HCT116 (cell line): ENCODE data around the gene ANGPTL5. TPM values are rescaled to one million over a fixed set of nuclear protein-coding genes. Genes with fewer than 3 reads are reported as not detected.

Source experiments
- ATAC-seq: fragments of 200-7000 bp; cut with Tn5 transposase; 2 replicates; pipeline ENCODE4 v1.9.1; 2020; ENCODE audit warnings: mild to moderate bottlenecking, moderate library complexity
- BruUV-seq: library from RNA; stranded (reverse); fragments of 400-500 nt; replicated peaks from 2 replicates; lab custom pipeline; 2021; lab: Mats Ljungman, UMichigan
- CTCF ChIA-PET: fragments of 300-600 bp; sonication (Branson Sonifier 250); formaldehyde crosslinking; loops from one replicate; lab custom pipeline; 2021; ENCODE audit warnings: antibody characterized with exemption; lab: Charles Lee
- POLR2A ChIA-PET: fragments of 300-600, 350-600 bp; sonication (Branson Sonifier 250); formaldehyde crosslinking; loops from one replicate; lab custom pipeline; 2021; ENCODE audit warnings: antibody characterized with exemption; lab: Charles Lee
- RAD21 ChIA-PET, 2 experiments: fragments of 300-600 bp; sonication (Branson Sonifier 250); formaldehyde crosslinking; loops; one replicate each; lab custom pipeline; 2023; ENCODE audit warnings: low total read pairs in 2 of 2; ENCODE audit not compliant: uncharacterized antibody in 2 of 2, unreplicated experiment in 2 of 2, low non-redundant PET in 1 of 2; lab: Charles Lee
- DNase-seq: peaks from one replicate; pipeline ENCODE4 v3.0.0-alpha.2; 2010; ENCODE audit warnings: low read depth, low spot score
- H2AFZ ChIP-seq: fragments of 200-600 bp; shearing (Covaris generic), sonication (generic); 2 replicates; pipeline ENCODE4 v1.6.1; 2017; ENCODE audit warnings: low read depth, mixed run types, mixed read lengths, antibody characterized with exemption, low read length; ENCODE audit not compliant: poor library complexity, severe bottlenecking
- H3K27ac ChIP-seq: 2 replicates; pipeline ENCODE4 v1.5.1; 2012; ENCODE audit warnings: low read depth, low read length
- H3K27me3 ChIP-seq: fragments of 200-600 bp; sonication (generic); 2 replicates; pipeline ENCODE4 v1.6.1; 2016; ENCODE audit warnings: mixed run types, low read length, mixed read lengths; ENCODE audit not compliant: insufficient read depth
- H3K36me3 ChIP-seq, 2 experiments: fragments of 200-500 bp in 1 of 2; fragments of 200-600 bp in 1 of 2; sonication (Bioruptor generic) in 1 of 2; sonication (generic) in 1 of 2; 2 replicates each; pipeline versions ENCODE4 v1.5.1 to v1.6.1; 2014 to 2016; ENCODE audit warnings: low read length in 2 of 2, inconsistent platforms in 1 of 2, mixed read lengths in 1 of 2, mixed run types in 1 of 2; ENCODE audit not compliant: insufficient read depth in 2 of 2, control insufficient read depth in 1 of 2
- H3K4me1 ChIP-seq, 2 experiments: fragments of 200-600 bp in 1 of 2; sonication (generic) in 1 of 2; 2 replicates each; pipeline versions ENCODE4 v1.5.1 to v1.6.1; 2012 to 2017; ENCODE audit warnings: low read length in 2 of 2, inconsistent platforms in 1 of 2, mild to moderate bottlenecking in 1 of 2, mixed read lengths in 1 of 2, mixed run types in 1 of 2, moderate library complexity in 1 of 2; ENCODE audit not compliant: insufficient read depth in 2 of 2, control insufficient read depth in 1 of 2
- H3K4me2 ChIP-seq: fragments of 200-600 bp; sonication (generic); 2 replicates; pipeline ENCODE4 v1.6.1; 2017; ENCODE audit warnings: mixed run types, low read length, mixed read lengths
- H3K4me3 ChIP-seq, 2 experiments: fragments of 200-600 bp in 1 of 2; sonication (generic) in 1 of 2; replicated peaks in 1 of 2; 2 replicates each; pipeline ENCODE4 v1.5.1; 2011 to 2016; ENCODE audit warnings: low read length in 2 of 2, control low read depth in 1 of 2, low read depth in 1 of 2, mild to moderate bottlenecking in 1 of 2, mixed read lengths in 1 of 2, mixed run types in 1 of 2
- H3K79me2 ChIP-seq: fragments of 200-600 bp; sonication (generic); 2 replicates; pipeline ENCODE4 v1.6.1; 2017; ENCODE audit warnings: mild to moderate bottlenecking, mixed run types, low read length, moderate library complexity, mixed read lengths; ENCODE audit not compliant: insufficient read depth
- H3K9ac ChIP-seq: fragments of 200-600 bp; sonication (generic); 2 replicates; pipeline ENCODE4 v1.6.1; 2016; ENCODE audit warnings: low read length, mixed read lengths
- H3K9me2 ChIP-seq: fragments of 200-600 bp; sonication (generic), shearing (Covaris generic); 2 replicates; pipeline ENCODE4 v1.6.1; 2017; ENCODE audit warnings: mixed run types, mild to moderate bottlenecking, moderate library complexity; ENCODE audit not compliant: insufficient read depth
- H3K9me3 ChIP-seq, 2 experiments: fragments of 200-500 bp in 1 of 2; fragments of 200-600 bp in 1 of 2; sonication (Bioruptor generic) in 1 of 2; sonication (generic) in 1 of 2; 2 replicates each; pipeline ENCODE4 v1.6.1; 2014 to 2017; ENCODE audit warnings: low read length in 2 of 2, mixed read lengths in 2 of 2, inconsistent platforms in 1 of 2, low read depth in 1 of 2, mild to moderate bottlenecking in 1 of 2, mixed run types in 1 of 2, moderate library complexity in 1 of 2; ENCODE audit not compliant: control insufficient read depth in 1 of 2, insufficient read depth in 1 of 2
- H4K20me1 ChIP-seq: fragments of 200-600 bp; sonication (generic), shearing (Covaris generic); 2 replicates; pipeline ENCODE4 v1.6.1; 2017; ENCODE audit warnings: mixed run types, mild to moderate bottlenecking, moderate library complexity; ENCODE audit not compliant: insufficient read depth
- ATF3 ChIP-seq: IDR thresholded peaks from 2 replicates; pipeline ENCODE4 v1.6.1; 2012
- CTCF ChIP-seq, 3 experiments: fragments of 200-600 bp in 1 of 3; sonication (generic) in 1 of 3; IDR thresholded peaks in 2 of 3; conservative IDR thresholded peaks in 1 of 3; 2 replicates each; pipeline ENCODE4 v1.5.1; 2012 to 2017; ENCODE audit warnings: low read depth in 2 of 3, low read length in 2 of 3, antibody characterized with exemption in 1 of 3, borderline replicate concordance in 1 of 3, control low read depth in 1 of 3, mild to moderate bottlenecking in 1 of 3, mixed read lengths in 1 of 3, mixed run types in 1 of 3, moderate library complexity in 1 of 3; ENCODE audit not compliant: insufficient read depth in 1 of 3
- EGR1 ChIP-seq: IDR thresholded peaks from 2 replicates; pipeline ENCODE4 v1.6.1; 2012; ENCODE audit warnings: low read depth
- ELF1 ChIP-seq: IDR thresholded peaks from 2 replicates; pipeline ENCODE4 v1.6.1; 2012; ENCODE audit warnings: low read depth, borderline replicate concordance
- FOSL1 ChIP-seq: IDR thresholded peaks from 2 replicates; pipeline ENCODE4 v1.6.1; 2012; ENCODE audit warnings: low read depth
- RAD21 ChIP-seq: IDR thresholded peaks from 2 replicates; pipeline ENCODE4 v1.6.1; 2012; ENCODE audit warnings: low read depth, mild to moderate bottlenecking
- SIN3A ChIP-seq: IDR thresholded peaks from 2 replicates; pipeline ENCODE4 v1.6.1; 2012; ENCODE audit warnings: low read depth
- SRF ChIP-seq: IDR thresholded peaks from 2 replicates; pipeline ENCODE4 v1.6.1; 2012; ENCODE audit warnings: low read depth
- YY1 ChIP-seq: IDR thresholded peaks from 2 replicates; pipeline ENCODE4 v1.6.1; 2011; ENCODE audit warnings: low read length, low read depth, moderate library complexity, mild to moderate bottlenecking; ENCODE audit not compliant: insufficient replicate concordance; ENCODE audit errors: extremely low read depth
- ZFX ChIP-seq: fragments of 450-650 bp; IDR thresholded peaks from 2 replicates; pipeline ENCODE4 v1.6.1; 2017
- ZNF274 ChIP-seq: fragments of 200-500 bp; sonication (Bioruptor generic); IDR thresholded peaks from 2 replicates; pipeline ENCODE4 v1.6.1; 2014; ENCODE audit warnings: mild to moderate bottlenecking, low read depth, low read length, inconsistent platforms
- intact Hi-C: fragments of 100-400 bp; cut with micrococcal nuclease; formaldehyde crosslinking; loops from 2 replicates; pipeline ENCODE4 v1.10.0; 2022
- total RNA-seq: library from RNA; stranded (reverse); gene quantifications from one replicate; pipeline ENCODE4 v1.2.1, GENCODE V29; 2021; ENCODE audit not compliant: unreplicated experiment
- TF ChIP-seq, protein P1 (sequence below): IDR thresholded peaks from 2 replicates; pipeline ENCODE4 v1.6.1; 2012

The ANGPTL5 gene
- total RNA-seq, 1 experiment from 2014 or later = not detected

GRCh38 chr11:101914341-101914737 lies 2.0 kb downstream of the ANGPTL5 start:
- peak overlapping the region; percentile 63 for H3K9ac ChIP-seq
- no peak for DNase-seq
- ATAC-seq = peak; percentile 5; the same call in 1 of the 2 replicates
- H2AFZ ChIP-seq = peak overlapping the region; percentile 82
- no peaks in the 10 kb centered on the region for H3K36me3 ChIP-seq
- H3K4me2 ChIP-seq = peak overlapping the region; percentile 84
- CTCF ChIA-PET = interaction anchor here (0.9 to 1.0 kb wide), 2 partner anchors 34 to 93 kb away, joined by 3 to 5 read pairs; no protein-coding TSS in a partner anchor
- no peak for TF ChIP-seq SIN3A
- TF ChIP-seq ATF3 = no peak
- no peak for TF ChIP-seq YY1
- TF ChIP-seq ELF1 = no peak
- TF ChIP-seq FOSL1 = no peak
- no peak for TF ChIP-seq CTCF (IDR thresholded peaks at IDR 0.05 in 2 of 3, conservative IDR thresholded peaks at IDR 0.05 in 1 of 3; ENCODE audit: borderline replicate concordance in 1 of 3, insufficient read depth in 1 of 3, low read depth in 2 of 3, low read length in 2 of 3)
- no peak for TF ChIP-seq EGR1
- no peak for TF ChIP-seq ZFX
- no peak for TF ChIP-seq SRF
- TF ChIP-seq, protein P1, sequence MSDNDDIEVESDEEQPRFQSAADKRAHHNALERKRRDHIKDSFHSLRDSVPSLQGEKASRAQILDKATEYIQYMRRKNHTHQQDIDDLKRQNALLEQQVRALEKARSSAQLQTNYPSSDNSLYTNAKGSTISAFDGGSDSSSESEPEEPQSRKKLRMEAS = no peak
- no peak for TF ChIP-seq ZNF274
- TF ChIP-seq RAD21 = no peak
- no peaks in the 10 kb centered on the region for H3K9me3 ChIP-seq
- peak overlapping the region; percentile 60 to 71 for H3K4me3 ChIP-seq
- RAD21 ChIA-PET = interaction anchor here in 1 of 2 experiments (1.2 kb wide), 1 partner anchor 93 kb away, joined by 3 read pairs; no protein-coding TSS in a partner anchor
- H3K27me3 ChIP-seq = no peaks in the 10 kb centered on the region
- peaks cover 5 to 23% of the 10 kb centered on the region in 2 experiments; a peak in 3 of 4 replicates for H3K4me1 ChIP-seq
- no peaks in the 10 kb centered on the region for H4K20me1 ChIP-seq
- H3K79me2 ChIP-seq = no peaks in the 10 kb centered on the region
- no peaks in the 10 kb centered on the region for H3K9me2 ChIP-seq
- no TSS peak for BruUV-seq
- intact Hi-C loops = no loop called here
- no peak overlapping the region for H3K27ac ChIP-seq
- POLR2A ChIA-PET = interaction anchor here (1.2 kb wide), 1 partner anchor 24 kb away, joined by 3 read pairs; no protein-coding TSS in a partner anchor
